ENCODE results near the gene ZNF827.

ZNF827 gene

GRCh38 chr4:145890689-145891088 lies 47.9 kb downstream of the ZNF827 start:
- Histone ChIP-seq H3K9ac (ENCODE audit: low read length) (no peak overlapping the region), H3K79me2 (ENCODE audit: insufficient read depth, low read length) (peaks cover 84% of the 10 kb centered on the region), H2AFZ (ENCODE audit: low read depth, low read length, severe bottlenecking) (no peak overlapping the region), H4K20me1 (ENCODE audit: low read depth, low read length) (peaks cover 16% of the 10 kb centered on the region), H3K27me3 (ENCODE audit: low read length) (no peaks in the 10 kb centered on the region), H3K4me3 (ENCODE audit: insufficient read depth, low read length, poor library complexity, severe bottlenecking) (no peak overlapping the region), H3K9me3 (ENCODE audit: insufficient read depth, low read length) (no peaks in the 10 kb centered on the region), H3K27ac (ENCODE audit: low read depth, low read length) (no peak overlapping the region), H3K9me2 (replicated peaks; ENCODE audit: insufficient read depth, low read length) (no peaks in the 10 kb centered on the region), H3F3A (ENCODE audit: insufficient read depth) (peaks cover 6% of the 10 kb centered on the region; the same call in 1 of the 2 replicates), H3K36me3 (ENCODE audit: low read length) (peaks cover 11% of the 10 kb centered on the region; the same call in 1 of the 2 replicates), H3K4me2 (ENCODE audit: low read depth, low read length, poor library complexity, severe bottlenecking) (no peak overlapping the region)
- TF ChIP-seq EZH2phosphoT487 (conservative IDR thresholded peaks at IDR 0.05; ENCODE audit: low read length): no peak
- TF ChIP-seq CTCF (IDR thresholded peaks at IDR 0.05; ENCODE audit: insufficient read depth, low read length, poor library complexity, severe bottlenecking): no peak

DNA sequence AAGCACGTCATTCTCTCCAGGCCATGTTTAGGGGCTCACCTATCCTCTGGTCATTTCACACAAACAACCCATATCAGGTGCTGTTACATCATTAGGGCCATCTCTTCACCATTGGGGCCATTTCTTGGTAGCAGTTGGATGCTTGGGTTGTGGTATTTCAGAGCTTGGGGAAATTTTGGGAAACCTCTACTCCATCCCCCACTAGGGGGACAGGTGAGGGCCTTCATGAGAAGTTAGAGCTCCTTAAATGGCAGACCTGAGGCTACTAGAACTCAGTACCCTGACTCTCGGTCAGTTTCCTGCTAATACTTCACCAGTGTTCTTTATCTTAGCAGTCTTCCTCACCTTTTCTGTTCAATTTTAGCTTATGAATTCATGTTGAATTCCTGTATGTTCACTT lies 50.2 kb downstream of the ZNF827 start:
- H3K36me3 ChIP-seq (ENCODE audit: low read length): peaks cover 21% of the 10 kb centered on the region; the same call in 1 of the 2 replicates

DNA sequence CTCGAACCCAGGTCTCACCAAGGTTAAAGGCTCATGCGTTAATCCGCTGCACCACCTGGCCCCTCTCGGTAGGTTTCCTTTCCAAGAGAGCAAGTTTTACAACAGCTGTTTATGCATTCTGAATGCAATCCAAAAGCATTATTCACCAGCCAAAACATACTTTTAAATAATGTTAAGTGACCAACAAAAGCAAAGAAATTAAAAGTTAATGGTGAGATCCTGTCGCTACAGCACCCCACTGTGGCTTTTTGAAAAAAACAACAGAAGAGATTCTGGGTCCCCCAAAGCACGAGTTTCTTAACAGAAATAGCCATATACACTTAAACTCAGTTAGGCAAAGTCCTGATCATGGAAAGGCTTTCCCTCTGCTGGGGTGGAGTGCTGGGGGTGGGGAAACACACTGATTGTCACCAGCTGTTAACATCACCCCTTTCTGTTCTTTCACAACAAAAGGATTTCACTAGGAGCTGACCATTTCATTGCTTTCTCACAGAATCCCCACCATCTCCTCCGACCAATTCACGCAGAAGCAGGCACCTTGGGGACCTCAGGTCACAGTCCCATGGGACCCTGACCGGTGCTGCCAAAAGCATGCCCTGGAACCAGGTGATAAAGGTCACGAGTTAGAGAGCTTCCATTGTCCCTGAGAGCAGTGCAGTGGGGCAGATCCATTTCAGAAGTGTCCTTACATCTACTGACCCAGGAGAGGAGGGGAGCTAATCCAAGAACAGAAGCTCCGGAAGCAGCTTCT lies 51.2 kb downstream of the ZNF827 start:
- Histone ChIP-seq H3F3A (ENCODE audit: insufficient read depth) (no peaks in the 10 kb centered on the region), H3K4me2 (ENCODE audit: low read depth, low read length, poor library complexity, severe bottlenecking) (no peak overlapping the region), H3K9me3 (ENCODE audit: insufficient read depth, low read length) (no peaks in the 10 kb centered on the region), H3K27ac (ENCODE audit: low read depth, low read length) (no peak overlapping the region), H3K27me3 (ENCODE audit: low read length) (no peaks in the 10 kb centered on the region), H3K36me3 (ENCODE audit: low read length) (peaks cover 21% of the 10 kb centered on the region; the same call in 1 of the 2 replicates), H3K9ac (ENCODE audit: low read length) (no peak overlapping the region), H2AFZ (ENCODE audit: low read depth, low read length, severe bottlenecking) (no peak overlapping the region), H3K4me3 (ENCODE audit: insufficient read depth, low read length, poor library complexity, severe bottlenecking) (no peak overlapping the region), H3K79me2 (ENCODE audit: insufficient read depth, low read length) (peaks cover 78% of the 10 kb centered on the region), H3K9me2 (replicated peaks; ENCODE audit: insufficient read depth, low read length) (no peaks in the 10 kb centered on the region), H4K20me1 (ENCODE audit: low read depth, low read length) (peaks cover 4% of the 10 kb centered on the region; the same call in 1 of the 2 replicates)
- TF ChIP-seq CTCF (IDR thresholded peaks at IDR 0.05; ENCODE audit: insufficient read depth, low read length, poor library complexity, severe bottlenecking) (no peak), EZH2phosphoT487 (conservative IDR thresholded peaks at IDR 0.05; ENCODE audit: low read length) (no peak)

More for the DNA sequence above, 50.2 kb downstream of the ZNF827 start:
- TF ChIP-seq EZH2phosphoT487 (conservative IDR thresholded peaks at IDR 0.05; ENCODE audit: low read length): no peak
- TF ChIP-seq CTCF (IDR thresholded peaks at IDR 0.05; ENCODE audit: insufficient read depth, low read length, poor library complexity, severe bottlenecking): no peak
- no peaks in the 10 kb centered on the region for H3K9me3 ChIP-seq (ENCODE audit: insufficient read depth, low read length)
- no peak overlapping the region for H2AFZ ChIP-seq (ENCODE audit: low read depth, low read length, severe bottlenecking)
- H3K9me2 ChIP-seq (replicated peaks; ENCODE audit: insufficient read depth, low read length): no peaks in the 10 kb centered on the region
- H4K20me1 ChIP-seq (ENCODE audit: low read depth, low read length): no peaks in the 10 kb centered on the region; the same call in 1 of the 2 replicates
- no peaks in the 10 kb centered on the region for H3K27me3 ChIP-seq (ENCODE audit: low read length)
- no peak overlapping the region for H3K4me2 ChIP-seq (ENCODE audit: low read depth, low read length, poor library complexity, severe bottlenecking)
- peaks cover 78% of the 10 kb centered on the region for H3K79me2 ChIP-seq (ENCODE audit: insufficient read depth, low read length)
- no peak overlapping the region for H3K4me3 ChIP-seq (ENCODE audit: insufficient read depth, low read length, poor library complexity, severe bottlenecking)
- H3F3A ChIP-seq (ENCODE audit: insufficient read depth): no peaks in the 10 kb centered on the region
- H3K9ac ChIP-seq (ENCODE audit: low read length): no peak overlapping the region
- H3K27ac ChIP-seq (ENCODE audit: low read depth, low read length): no peak overlapping the region; the same call in 1 of the 2 replicates
